ENCODE measurements around the gene HOXB2.

The HOXB2 gene

DNA sequence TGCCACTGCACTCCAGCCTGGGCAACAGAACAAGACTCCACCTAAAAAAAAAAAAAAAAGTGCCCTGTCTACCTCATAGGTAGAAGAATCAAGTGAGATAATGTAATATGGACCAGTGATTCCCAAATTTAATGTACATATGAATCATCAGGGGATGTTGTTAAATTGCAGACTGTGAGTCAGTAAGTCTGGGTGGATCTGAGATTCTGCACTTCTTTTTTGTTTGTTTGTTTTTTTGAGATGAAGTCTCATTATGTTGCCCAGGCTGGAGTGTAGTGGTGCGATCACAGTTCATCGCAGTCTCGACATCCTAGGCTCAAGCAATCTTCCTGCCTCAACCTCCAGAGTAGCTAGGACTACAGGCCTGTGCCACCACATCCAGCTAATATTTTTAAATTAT, 45.7 kb downstream of the HOXB2 start:
- H2AFZ ChIP-seq (ENCODE audit: low read depth, low read length): no peak overlapping the region
- no peaks in the 10 kb centered on the region for H3K9me3 ChIP-seq (ENCODE audit: insufficient read depth, low read length)
- no peaks in the 10 kb centered on the region for H3K27me3 ChIP-seq (ENCODE audit: low read depth, low read length)
- no peaks in the 10 kb centered on the region for H4K20me1 ChIP-seq (ENCODE audit: insufficient read depth, low read length)
- no peak overlapping the region for H3K4me3 ChIP-seq (ENCODE audit: low read length)
- H3K4me2 ChIP-seq (ENCODE audit: low read length): no peak overlapping the region
- peaks cover 22% of the 10 kb centered on the region for H3K4me1 ChIP-seq (ENCODE audit: low read length)
- H3K27ac ChIP-seq (ENCODE audit: low read length): no peak overlapping the region
- no peaks in the 10 kb centered on the region for H3K79me2 ChIP-seq (ENCODE audit: low read length)
- H3K9ac ChIP-seq (ENCODE audit: low read length): no peak overlapping the region
- TF ChIP-seq CTCF (IDR thresholded peaks at IDR 0.05; ENCODE audit: low read depth, low read length): no peak
- TF ChIP-seq EZH2phosphoT487 (IDR thresholded peaks at IDR 0.05; ENCODE audit: low read depth): no peak
- H3K36me3 ChIP-seq (replicated peaks; ENCODE audit: low read depth, low read length): no peaks in the 10 kb centered on the region

DNA sequence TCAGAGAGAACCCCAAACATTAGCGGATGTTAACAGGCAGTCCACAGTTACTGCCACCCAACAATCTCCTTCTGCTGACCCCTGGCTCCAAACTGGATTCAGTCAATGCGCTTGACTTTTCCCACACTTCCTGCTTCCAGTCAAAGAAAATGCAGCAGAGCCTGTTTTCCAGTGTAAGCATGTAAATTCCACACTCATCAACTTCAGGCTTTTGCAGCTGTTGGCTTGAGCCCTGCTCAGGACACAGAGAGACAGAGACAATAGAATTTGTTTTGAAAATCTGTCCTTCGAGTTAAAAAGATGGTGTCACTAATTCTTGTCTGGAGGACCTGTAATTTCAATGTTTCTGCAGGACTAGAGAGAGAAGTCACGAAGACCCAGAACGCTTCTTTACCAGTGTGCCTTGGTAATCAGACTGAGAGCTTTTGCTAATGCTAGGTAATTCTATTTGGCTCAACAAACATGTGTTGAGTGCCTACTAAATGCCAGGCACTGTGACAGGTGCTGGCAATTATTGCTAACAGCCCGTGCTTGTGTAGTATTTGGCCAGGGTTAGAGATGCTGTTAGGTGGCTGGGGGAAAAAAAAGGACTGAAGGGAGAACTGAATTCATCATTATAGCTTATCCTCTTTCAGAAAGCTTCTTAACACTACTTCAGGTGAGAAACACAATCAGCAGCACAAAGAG, 46.6 kb downstream of the HOXB2 start:
- no peak overlapping the region for H3K4me3 ChIP-seq (ENCODE audit: low read length)
- no peaks in the 10 kb centered on the region for H3K79me2 ChIP-seq (ENCODE audit: low read length)
- no peak overlapping the region for H3K4me2 ChIP-seq (ENCODE audit: low read length)
- H3K36me3 ChIP-seq (replicated peaks; ENCODE audit: low read depth, low read length): no peaks in the 10 kb centered on the region
- no peaks in the 10 kb centered on the region for H4K20me1 ChIP-seq (ENCODE audit: insufficient read depth, low read length)
- no peaks in the 10 kb centered on the region for H3K27me3 ChIP-seq (ENCODE audit: low read depth, low read length)
- TF ChIP-seq EZH2phosphoT487 (IDR thresholded peaks at IDR 0.05; ENCODE audit: low read depth): no peak
- no peak for TF ChIP-seq CTCF (IDR thresholded peaks at IDR 0.05; ENCODE audit: low read depth, low read length)
- H2AFZ ChIP-seq (ENCODE audit: low read depth, low read length): no peak overlapping the region
- no peaks in the 10 kb centered on the region for H3K9me3 ChIP-seq (ENCODE audit: insufficient read depth, low read length)
- H3K4me1 ChIP-seq (ENCODE audit: low read length): peaks cover 19% of the 10 kb centered on the region
- no peak overlapping the region for H3K27ac ChIP-seq (ENCODE audit: low read length)
- H3K9ac ChIP-seq (ENCODE audit: low read length): no peak overlapping the region

- no peak overlapping the region for H3K4me2 ChIP-seq (ENCODE audit: low read length)
- TF ChIP-seq CTCF (IDR thresholded peaks at IDR 0.05; ENCODE audit: low read depth, low read length) (no peak), EZH2phosphoT487 (IDR thresholded peaks at IDR 0.05; ENCODE audit: low read depth) (no peak)
- H3K9me3 ChIP-seq (ENCODE audit: insufficient read depth, low read length): no peaks in the 10 kb centered on the region
- H3K27ac ChIP-seq (ENCODE audit: low read length): no peak overlapping the region
- H3K27me3 ChIP-seq (ENCODE audit: low read depth, low read length): no peaks in the 10 kb centered on the region
- no peaks in the 10 kb centered on the region for H3K79me2 ChIP-seq (ENCODE audit: low read length)
- no peaks in the 10 kb centered on the region for H3K36me3 ChIP-seq (replicated peaks; ENCODE audit: low read depth, low read length)
- H3K4me1 ChIP-seq (ENCODE audit: low read length): peaks cover 24% of the 10 kb centered on the region
- H3K4me3 ChIP-seq (ENCODE audit: low read length): no peak overlapping the region
- no peak overlapping the region for H3K9ac ChIP-seq (ENCODE audit: low read length)
- no peaks in the 10 kb centered on the region for H4K20me1 ChIP-seq (ENCODE audit: insufficient read depth, low read length)
- H2AFZ ChIP-seq (ENCODE audit: low read depth, low read length): no peak overlapping the region
Measured at GRCh38 chr17:48497103-48497502, 47.8 kb downstream of the HOXB2 start.

DNA sequence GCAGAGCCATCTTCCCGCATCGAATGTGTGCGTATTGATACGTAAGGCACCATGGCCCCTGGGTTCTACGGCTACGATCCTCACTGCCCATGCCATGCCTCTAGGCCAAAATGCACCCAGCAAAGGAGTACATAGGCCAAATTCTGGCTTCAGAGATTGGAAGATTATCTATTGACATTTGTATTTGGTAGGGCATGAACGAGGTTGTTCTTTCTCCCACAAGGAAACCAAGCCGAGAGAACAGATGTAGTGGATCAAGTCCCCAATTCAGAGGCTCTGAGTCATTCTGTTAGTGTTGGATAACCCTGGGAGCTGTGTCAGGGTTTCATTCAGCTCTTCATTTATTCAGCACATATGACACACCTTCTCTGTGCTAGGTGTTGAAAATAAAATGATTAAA, 50.6 kb downstream of the HOXB2 start:
- no peaks in the 10 kb centered on the region for H3K79me2 ChIP-seq (ENCODE audit: low read length)
- H3K27ac ChIP-seq (ENCODE audit: low read length): no peak overlapping the region
- TF ChIP-seq CTCF (IDR thresholded peaks at IDR 0.05; ENCODE audit: low read depth, low read length): no peak
- no peak for TF ChIP-seq EZH2phosphoT487 (IDR thresholded peaks at IDR 0.05; ENCODE audit: low read depth)
- H3K9me3 ChIP-seq (ENCODE audit: insufficient read depth, low read length): no peaks in the 10 kb centered on the region
- no peak overlapping the region for H3K9ac ChIP-seq (ENCODE audit: low read length)
- H3K36me3 ChIP-seq (replicated peaks; ENCODE audit: low read depth, low read length): no peaks in the 10 kb centered on the region
- H3K27me3 ChIP-seq (ENCODE audit: low read depth, low read length): no peaks in the 10 kb centered on the region
- H2AFZ ChIP-seq (ENCODE audit: low read depth, low read length): no peak overlapping the region
- no peak overlapping the region for H3K4me2 ChIP-seq (ENCODE audit: low read length)
- H3K4me3 ChIP-seq (ENCODE audit: low read length): no peak overlapping the region
- peaks cover 40% of the 10 kb centered on the region for H3K4me1 ChIP-seq (ENCODE audit: low read length)
- no peaks in the 10 kb centered on the region for H4K20me1 ChIP-seq (ENCODE audit: insufficient read depth, low read length)

Measured in OCI-LY3 (cell line).